ENCODE data around the gene XRN1.

The XRN1 gene

DNA sequence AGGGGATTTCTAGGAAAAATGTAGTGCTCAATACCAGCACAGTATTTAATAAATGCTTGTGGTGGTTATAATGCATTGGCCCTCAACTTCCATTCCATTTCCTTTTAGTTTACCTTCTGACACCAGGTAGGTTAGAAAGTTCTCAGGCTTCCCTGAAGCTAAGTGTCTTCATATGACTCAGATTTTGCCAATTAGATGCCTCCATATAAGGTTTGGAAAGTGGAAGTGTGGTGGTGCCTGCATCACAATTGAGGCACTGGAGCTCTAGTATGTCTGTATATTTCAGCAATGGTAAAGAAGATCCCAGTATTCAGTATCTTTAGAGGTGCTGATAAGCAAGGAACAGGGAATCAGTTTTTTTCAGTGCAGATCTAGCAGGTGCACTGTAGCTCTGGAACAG is 18.3 kb downstream of the XRN1 start:
- Histone ChIP-seq H3K9ac (ENCODE audit: low read length) (no peak overlapping the region), H3F3A (ENCODE audit: insufficient read depth) (no peaks in the 10 kb centered on the region; the same call in 1 of the 2 replicates), H3K27ac (ENCODE audit: low read depth, low read length) (no peak overlapping the region), H2AFZ (ENCODE audit: low read depth, low read length, severe bottlenecking) (no peak overlapping the region), H3K4me3 (ENCODE audit: insufficient read depth, low read length, poor library complexity, severe bottlenecking) (no peak overlapping the region), H4K20me1 (ENCODE audit: low read depth, low read length) (no peaks in the 10 kb centered on the region; the same call in 1 of the 2 replicates), H3K9me3 (ENCODE audit: insufficient read depth, low read length) (no peaks in the 10 kb centered on the region), H3K9me2 (replicated peaks; ENCODE audit: insufficient read depth, low read length) (no peaks in the 10 kb centered on the region), H3K27me3 (ENCODE audit: low read length) (no peaks in the 10 kb centered on the region), H3K79me2 (ENCODE audit: insufficient read depth, low read length) (peaks cover 1% of the 10 kb centered on the region; the same call in 1 of the 2 replicates), H3K4me2 (ENCODE audit: low read depth, low read length, poor library complexity, severe bottlenecking) (no peak overlapping the region), H3K36me3 (ENCODE audit: low read length) (peaks cover 4% of the 10 kb centered on the region; the same call in 1 of the 2 replicates)
- TF ChIP-seq, protein P1, sequence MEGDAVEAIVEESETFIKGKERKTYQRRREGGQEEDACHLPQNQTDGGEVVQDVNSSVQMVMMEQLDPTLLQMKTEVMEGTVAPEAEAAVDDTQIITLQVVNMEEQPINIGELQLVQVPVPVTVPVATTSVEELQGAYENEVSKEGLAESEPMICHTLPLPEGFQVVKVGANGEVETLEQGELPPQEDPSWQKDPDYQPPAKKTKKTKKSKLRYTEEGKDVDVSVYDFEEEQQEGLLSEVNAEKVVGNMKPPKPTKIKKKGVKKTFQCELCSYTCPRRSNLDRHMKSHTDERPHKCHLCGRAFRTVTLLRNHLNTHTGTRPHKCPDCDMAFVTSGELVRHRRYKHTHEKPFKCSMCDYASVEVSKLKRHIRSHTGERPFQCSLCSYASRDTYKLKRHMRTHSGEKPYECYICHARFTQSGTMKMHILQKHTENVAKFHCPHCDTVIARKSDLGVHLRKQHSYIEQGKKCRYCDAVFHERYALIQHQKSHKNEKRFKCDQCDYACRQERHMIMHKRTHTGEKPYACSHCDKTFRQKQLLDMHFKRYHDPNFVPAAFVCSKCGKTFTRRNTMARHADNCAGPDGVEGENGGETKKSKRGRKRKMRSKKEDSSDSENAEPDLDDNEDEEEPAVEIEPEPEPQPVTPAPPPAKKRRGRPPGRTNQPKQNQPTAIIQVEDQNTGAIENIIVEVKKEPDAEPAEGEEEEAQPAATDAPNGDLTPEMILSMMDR (IDR thresholded peaks at IDR 0.05; ENCODE audit: insufficient read depth, low read length, poor library complexity, severe bottlenecking): no peak
- no peak for TF ChIP-seq EZH2phosphoT487 (conservative IDR thresholded peaks at IDR 0.05; ENCODE audit: low read length)

DNA sequence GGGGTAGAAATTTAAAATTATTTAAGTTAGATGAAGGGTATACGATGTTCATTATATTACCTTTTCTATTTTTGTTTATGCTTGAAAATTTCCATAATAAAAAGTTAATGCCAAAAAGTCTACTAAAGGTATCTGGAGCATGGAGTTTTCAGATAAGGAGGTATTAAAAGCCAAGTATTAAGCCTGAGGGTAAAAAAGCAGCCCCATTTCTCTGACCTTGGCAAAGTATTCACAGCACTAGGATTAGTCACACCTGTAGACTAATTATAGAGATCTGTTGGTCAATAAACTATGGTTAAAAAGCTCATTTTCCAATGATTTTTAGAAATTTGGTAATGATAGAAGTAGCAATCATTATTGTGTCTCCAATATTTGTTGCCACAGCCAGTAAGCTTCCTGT is 23.1 kb downstream of the XRN1 start:
- no peak overlapping the region for H3K9ac ChIP-seq (ENCODE audit: low read length)
- no peak overlapping the region for H3K4me2 ChIP-seq (ENCODE audit: low read depth, low read length, poor library complexity, severe bottlenecking)
- no peak overlapping the region for H3K27ac ChIP-seq (ENCODE audit: low read depth, low read length)
- H3F3A ChIP-seq (ENCODE audit: insufficient read depth): no peaks in the 10 kb centered on the region; the same call in 1 of the 2 replicates
- peaks cover 6% of the 10 kb centered on the region; the same call in 1 of the 2 replicates for H3K36me3 ChIP-seq (ENCODE audit: low read length)
- TF ChIP-seq, protein P1 (IDR thresholded peaks at IDR 0.05; ENCODE audit: insufficient read depth, low read length, poor library complexity, severe bottlenecking): no peak
- TF ChIP-seq EZH2phosphoT487 (conservative IDR thresholded peaks at IDR 0.05; ENCODE audit: low read length): no peak
- H3K4me3 ChIP-seq (ENCODE audit: insufficient read depth, low read length, poor library complexity, severe bottlenecking): no peak overlapping the region
- no peak overlapping the region for H2AFZ ChIP-seq (ENCODE audit: low read depth, low read length, severe bottlenecking)
- H3K27me3 ChIP-seq (ENCODE audit: low read length): no peaks in the 10 kb centered on the region
- no peaks in the 10 kb centered on the region for H3K9me3 ChIP-seq (ENCODE audit: insufficient read depth, low read length)
- H4K20me1 ChIP-seq (ENCODE audit: low read depth, low read length): no peaks in the 10 kb centered on the region
- no peaks in the 10 kb centered on the region for H3K79me2 ChIP-seq (ENCODE audit: insufficient read depth, low read length)
- no peaks in the 10 kb centered on the region for H3K9me2 ChIP-seq (replicated peaks; ENCODE audit: insufficient read depth, low read length)

DNA sequence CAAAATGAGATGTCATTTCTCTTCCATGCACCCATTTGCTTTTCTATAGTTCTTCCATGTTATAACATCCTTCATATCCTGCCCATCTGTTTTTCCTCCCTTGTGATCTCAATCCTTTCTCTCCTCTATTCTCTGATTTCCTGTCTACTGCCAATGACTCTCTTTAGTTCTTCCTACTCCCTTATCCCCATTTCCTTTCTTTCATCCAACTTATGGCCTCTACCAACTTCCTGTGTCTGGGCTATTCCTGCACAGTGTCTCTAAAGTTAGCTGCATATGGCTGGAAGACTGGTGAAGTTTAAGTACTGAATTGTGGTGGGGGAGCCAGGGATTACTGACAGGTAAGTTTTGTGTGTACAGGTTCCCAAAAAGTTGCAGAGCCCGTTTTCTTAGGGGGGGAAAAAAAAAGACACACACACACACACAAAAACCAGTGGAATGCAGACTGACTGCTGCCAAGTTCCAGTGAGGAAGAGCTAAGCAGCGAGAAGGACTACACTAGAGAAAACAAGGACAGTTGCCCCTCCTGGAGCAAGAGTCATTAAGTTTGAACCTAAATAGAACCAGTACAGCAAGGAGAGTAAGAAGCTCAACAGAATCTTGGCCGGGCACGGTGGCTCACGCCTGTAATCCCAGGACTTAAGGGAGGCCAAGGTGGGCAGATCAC is 28.8 kb downstream of the XRN1 start:
- Histone ChIP-seq H3F3A (ENCODE audit: insufficient read depth) (no peaks in the 10 kb centered on the region), H3K9me3 (ENCODE audit: insufficient read depth, low read length) (no peaks in the 10 kb centered on the region), H3K4me3 (ENCODE audit: insufficient read depth, low read length, poor library complexity, severe bottlenecking) (no peak overlapping the region), H3K27ac (ENCODE audit: low read depth, low read length) (no peak overlapping the region), H3K9me2 (replicated peaks; ENCODE audit: insufficient read depth, low read length) (no peaks in the 10 kb centered on the region), H2AFZ (ENCODE audit: low read depth, low read length, severe bottlenecking) (no peak overlapping the region), H3K36me3 (ENCODE audit: low read length) (peaks cover 15% of the 10 kb centered on the region; the same call in 1 of the 2 replicates), H3K9ac (ENCODE audit: low read length) (no peak overlapping the region), H4K20me1 (ENCODE audit: low read depth, low read length) (no peaks in the 10 kb centered on the region), H3K4me2 (ENCODE audit: low read depth, low read length, poor library complexity, severe bottlenecking) (no peak overlapping the region), H3K27me3 (ENCODE audit: low read length) (no peaks in the 10 kb centered on the region), H3K79me2 (ENCODE audit: insufficient read depth, low read length) (no peaks in the 10 kb centered on the region)
- TF ChIP-seq EZH2phosphoT487 (conservative IDR thresholded peaks at IDR 0.05; ENCODE audit: low read length): no peak
- TF ChIP-seq, protein P1 (IDR thresholded peaks at IDR 0.05; ENCODE audit: insufficient read depth, low read length, poor library complexity, severe bottlenecking): no peak

All from SU-DHL-6 (cell line).